Measurements from ENCODE around the gene CCND1.
"Not testable (repeated sequence)": the region's sequence is repeated elsewhere in the genome, so short reads cannot be mapped to it uniquely, and the experiment has no call there.

CCND1 gene

GRCh38 chr11:69694781-69695180 is 53.8 kb downstream of the CCND1 start:
- DNase-seq: no peak

GRCh38 chr11:69695581-69695980 is 54.6 kb downstream of the CCND1 start:
- DNase-seq: no peak

- not testable (repeated sequence) for DNase-seq
These were observed 55.0 kb downstream of the CCND1 start for GRCh38 chr11:69695995-69696394.

- no peak for DNase-seq
These were observed 56.0 kb downstream of the CCND1 start for GRCh38 chr11:69696749-69697468.

- no peak for DNase-seq
These were observed 56.5 kb downstream of the CCND1 start for GRCh38 chr11:69697469-69697843.

GRCh38 chr11:69697861-69698260 is 56.9 kb downstream of the CCND1 start:
- DNase-seq: no peak

- no peak for DNase-seq
These were observed 57.4 kb downstream of the CCND1 start for GRCh38 chr11:69698362-69698761.

- DNase-seq: no peak
These were observed 58.3 kb downstream of the CCND1 start for GRCh38 chr11:69699213-69699612.

- no peak for DNase-seq
These were observed 59.6 kb downstream of the CCND1 start for GRCh38 chr11:69700278-69701140.

- DNase-seq: no peak
These were observed 61.3 kb downstream of the CCND1 start for GRCh38 chr11:69702239-69702691.

- no peak for DNase-seq
These were observed 62.0 kb downstream of the CCND1 start for GRCh38 chr11:69702769-69703452.

GRCh38 chr11:69703453-69703767 is 62.5 kb downstream of the CCND1 start:
- DNase-seq: no peak
